ENCODE measurements around the gene KCNH1.

The KCNH1 gene

DNA sequence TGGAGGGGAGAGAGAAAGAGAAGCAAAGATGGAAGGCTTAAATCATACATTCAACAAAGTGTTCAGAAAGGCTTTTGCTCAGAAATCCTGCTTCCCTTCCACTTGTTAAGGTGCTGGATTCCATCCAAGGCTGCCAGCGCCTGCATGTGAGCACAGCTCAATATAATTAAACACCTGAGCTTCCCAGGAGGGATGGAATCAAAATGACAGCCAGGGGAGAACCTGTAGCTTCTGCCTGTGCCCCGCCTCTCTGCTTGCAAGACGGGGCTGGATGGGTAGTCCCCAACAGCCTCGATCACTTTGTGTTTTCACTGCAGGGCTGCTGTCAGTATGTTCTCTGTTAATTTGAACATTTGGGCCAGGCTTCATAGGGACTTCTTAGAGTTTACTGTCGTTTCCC, 225.7 kb downstream of the KCNH1 start:
- TF ChIP-seq ZNF274 (IDR thresholded peaks at IDR 0.05; ENCODE audit: low read depth, low read length), result no peak
- no peak overlapping the region for H3K4me3 ChIP-seq (ENCODE audit: low read length)

DNA sequence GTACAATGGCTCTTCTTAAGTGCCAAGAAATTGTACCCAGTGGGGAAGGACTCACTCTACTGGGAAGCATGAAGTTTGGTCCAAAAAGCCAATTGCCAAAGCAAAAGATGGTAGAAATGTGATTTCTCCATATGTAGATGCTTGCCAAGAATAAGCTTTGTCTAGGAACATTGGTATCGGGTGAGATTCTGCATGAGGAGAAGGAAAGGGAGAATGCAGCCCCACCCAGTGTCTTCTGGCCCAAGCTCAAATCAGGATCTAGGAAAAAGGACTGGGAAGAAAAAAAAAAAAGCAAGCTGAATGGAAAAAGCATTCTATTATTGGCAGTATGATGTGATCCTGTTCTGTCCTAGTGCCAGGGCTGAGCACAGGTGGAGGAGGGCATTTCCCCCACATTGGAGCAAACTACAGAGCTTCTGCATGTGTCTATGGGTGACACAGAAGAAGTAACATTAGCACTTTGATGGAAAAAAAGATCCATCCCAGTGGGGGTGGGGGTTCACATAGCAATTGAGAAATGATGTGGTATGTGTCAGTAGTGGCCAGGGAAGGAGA, 226.6 kb downstream of the KCNH1 start:
- no peak overlapping the region for H3K4me3 ChIP-seq (ENCODE audit: low read length)
- no peak for TF ChIP-seq ZNF274 (IDR thresholded peaks at IDR 0.05; ENCODE audit: low read depth, low read length)

DNA sequence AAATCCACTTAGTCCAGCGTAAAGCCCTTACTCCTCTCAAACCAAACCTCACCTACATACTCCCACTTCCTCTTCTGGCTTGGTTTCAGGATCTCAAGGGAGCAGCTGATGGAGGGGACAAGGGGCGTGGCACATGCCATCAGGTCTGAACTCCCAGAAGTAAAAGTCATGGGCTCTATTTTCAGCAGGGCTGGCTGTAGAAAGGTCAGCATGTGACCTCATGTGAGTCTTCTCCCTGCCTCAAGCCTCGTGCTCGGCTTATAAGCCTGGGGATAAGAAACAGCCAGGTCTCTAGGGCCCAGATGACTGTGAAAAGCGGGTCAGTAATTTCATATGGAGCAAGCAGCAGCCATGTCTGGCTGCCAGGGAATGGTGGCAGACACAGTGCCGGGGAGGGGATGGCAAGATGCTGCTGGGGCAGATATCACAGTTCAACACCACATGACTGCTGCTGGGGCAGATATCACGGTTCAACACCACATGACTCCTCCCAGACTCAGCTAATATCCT, 227.9 kb downstream of the KCNH1 start:
- no peak overlapping the region for H3K4me3 ChIP-seq (ENCODE audit: low read length)
- TF ChIP-seq ZNF274 (IDR thresholded peaks at IDR 0.05; ENCODE audit: low read depth, low read length), result no peak

DNA sequence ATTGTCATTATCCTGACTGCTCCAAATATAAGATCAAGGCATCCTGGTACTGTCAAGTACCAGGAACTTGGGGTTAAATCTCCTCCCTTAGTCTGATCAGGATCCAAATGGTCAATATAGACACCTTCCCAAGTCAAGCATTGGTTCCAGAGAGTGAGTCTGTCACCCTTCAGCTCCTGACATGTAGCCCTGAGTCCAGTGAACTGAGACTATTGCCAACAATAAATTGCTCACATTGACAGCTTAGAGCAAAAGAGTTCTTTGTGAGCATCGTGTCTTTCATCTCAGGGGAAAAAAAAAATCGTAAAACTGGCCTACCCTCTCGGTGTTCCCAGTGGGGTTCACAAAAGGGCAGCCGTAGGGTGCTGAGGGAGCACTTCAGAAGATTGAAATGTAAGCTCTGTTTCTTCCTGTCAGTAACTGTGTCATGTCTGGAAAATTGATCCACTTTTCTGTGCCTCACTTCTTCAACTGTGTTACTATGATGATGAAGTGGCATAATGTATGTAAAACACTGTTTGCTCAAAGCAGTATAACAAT, 228.5 kb downstream of the KCNH1 start:
- no peak for TF ChIP-seq ZNF274 (IDR thresholded peaks at IDR 0.05; ENCODE audit: low read depth, low read length)
- H3K4me3 ChIP-seq (ENCODE audit: low read length), result no peak overlapping the region

- no peak for TF ChIP-seq ZNF274 (IDR thresholded peaks at IDR 0.05; ENCODE audit: low read depth, low read length)
Measured at GRCh38 chr1:210901981-210902770, 231.8 kb downstream of the KCNH1 start.

GRCh38 chr1:210900820-210901219, 233.1 kb downstream of the KCNH1 start:
- TF ChIP-seq ZNF274 (IDR thresholded peaks at IDR 0.05; ENCODE audit: low read depth, low read length), result no peak
- H3K4me3 ChIP-seq (ENCODE audit: low read length), result no peak overlapping the region

More at GRCh38 chr1:210901981-210902770, 231.8 kb downstream of the KCNH1 start:
- H3K4me3 ChIP-seq (ENCODE audit: low read length), result no peak overlapping the region

- H3K4me3 ChIP-seq (ENCODE audit: low read length), result no peak overlapping the region
- TF ChIP-seq ZNF274 (IDR thresholded peaks at IDR 0.05; ENCODE audit: low read depth, low read length), result no peak
Measured at GRCh38 chr1:210900079-210900478, 233.9 kb downstream of the KCNH1 start.

GRCh38 chr1:210899676-210900075, 234.3 kb downstream of the KCNH1 start:
- no peak overlapping the region for H3K4me3 ChIP-seq (ENCODE audit: low read length)
- no peak for TF ChIP-seq ZNF274 (IDR thresholded peaks at IDR 0.05; ENCODE audit: low read depth, low read length)

DNA sequence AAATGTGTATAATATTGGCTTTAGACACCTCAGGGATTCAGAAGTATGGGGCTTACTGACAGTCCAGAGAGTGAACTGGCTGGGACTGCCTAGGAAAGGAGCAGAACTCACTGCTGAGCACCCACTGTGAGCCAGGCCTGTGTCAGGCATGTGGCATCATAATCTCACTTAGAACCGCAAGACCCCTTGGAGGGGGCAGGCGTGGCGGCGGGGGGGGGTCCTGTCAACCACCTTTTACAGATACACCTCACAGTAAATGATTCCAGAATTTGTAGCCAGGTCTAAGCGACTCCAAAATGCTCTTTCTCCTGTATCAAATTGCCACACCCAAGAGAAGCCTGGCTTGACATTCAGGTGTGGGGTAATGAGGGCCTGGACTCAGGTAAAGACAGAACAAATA, 235.5 kb downstream of the KCNH1 start:
- no peak overlapping the region for H3K4me3 ChIP-seq (ENCODE audit: low read length)
- TF ChIP-seq ZNF274 (IDR thresholded peaks at IDR 0.05; ENCODE audit: low read depth, low read length), result no peak

- no peak overlapping the region for H3K4me3 ChIP-seq (ENCODE audit: low read length)
- TF ChIP-seq ZNF274 (IDR thresholded peaks at IDR 0.05; ENCODE audit: low read depth, low read length), result no peak
Measured at GRCh38 chr1:210883821-210884220, 250.1 kb downstream of the KCNH1 start.

DNA sequence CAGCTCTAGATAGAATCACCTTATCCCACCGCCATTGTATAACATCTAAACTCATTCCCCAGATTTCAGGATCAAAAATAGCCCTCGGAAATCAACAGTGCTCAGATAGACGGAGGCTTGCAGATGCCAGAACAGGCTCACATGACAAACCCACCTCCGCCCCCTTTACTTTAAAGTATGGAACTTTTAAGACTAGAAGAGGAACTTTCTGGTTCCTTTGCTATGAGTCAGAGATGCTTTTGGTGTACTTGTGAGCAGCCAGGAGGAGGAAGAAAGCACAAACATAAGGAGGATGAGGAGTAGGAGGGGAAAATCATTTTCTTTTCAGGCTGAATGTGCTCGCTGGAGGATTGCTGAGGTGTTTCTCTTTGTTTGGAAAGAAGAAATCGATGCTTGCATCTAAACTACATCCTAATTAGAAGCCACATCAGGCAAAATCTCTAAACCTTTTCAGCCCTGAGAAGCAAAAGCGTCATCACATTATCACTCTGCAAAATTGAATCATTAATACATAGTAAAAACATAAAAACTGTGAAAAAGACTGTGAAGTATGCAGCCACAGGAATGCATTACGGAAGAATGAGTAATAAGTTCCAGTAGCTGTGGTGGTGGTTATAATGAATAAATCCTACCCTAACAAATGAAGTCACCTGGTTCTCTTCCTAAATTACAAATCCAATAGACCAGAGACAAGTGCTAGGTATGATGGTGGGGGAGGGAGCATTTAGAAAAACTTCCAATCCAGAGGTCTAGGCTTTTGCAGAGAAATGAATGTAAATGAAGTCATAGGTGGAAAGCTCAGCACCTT, 251.3 kb downstream of the KCNH1 start:
- no peak overlapping the region for H3K4me3 ChIP-seq (ENCODE audit: low read length)

GRCh38 chr1:210878564-210878963, 255.4 kb downstream of the KCNH1 start:
- no peak for TF ChIP-seq ZNF274 (IDR thresholded peaks at IDR 0.05; ENCODE audit: low read depth, low read length)
- H3K4me3 ChIP-seq (ENCODE audit: low read length), result no peak overlapping the region

More for the DNA sequence above, 251.3 kb downstream of the KCNH1 start:
- no peak for TF ChIP-seq ZNF274 (IDR thresholded peaks at IDR 0.05; ENCODE audit: low read depth, low read length)

DNA sequence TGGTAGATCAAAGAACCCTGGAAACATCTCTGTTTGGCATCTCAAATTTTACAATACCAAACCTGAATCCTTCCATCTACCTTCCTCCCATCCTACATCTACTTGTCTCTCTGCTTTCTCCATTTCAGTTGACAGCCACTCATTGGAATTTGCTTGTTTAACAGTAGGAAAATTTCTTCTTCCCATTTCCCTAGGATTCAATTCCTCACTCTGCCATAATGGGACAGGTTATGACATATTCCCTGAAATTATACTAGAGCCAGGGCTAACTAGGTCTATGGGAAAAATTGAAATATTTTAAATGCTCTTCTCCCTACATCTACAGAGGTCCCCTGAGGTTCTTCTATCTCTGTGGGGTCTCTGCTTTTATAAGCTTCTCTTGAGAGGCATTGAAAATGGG, 257.7 kb downstream of the KCNH1 start:
- H3K4me3 ChIP-seq (ENCODE audit: low read length), result no peak overlapping the region
- no peak for TF ChIP-seq ZNF274 (IDR thresholded peaks at IDR 0.05; ENCODE audit: low read depth, low read length)

DNA sequence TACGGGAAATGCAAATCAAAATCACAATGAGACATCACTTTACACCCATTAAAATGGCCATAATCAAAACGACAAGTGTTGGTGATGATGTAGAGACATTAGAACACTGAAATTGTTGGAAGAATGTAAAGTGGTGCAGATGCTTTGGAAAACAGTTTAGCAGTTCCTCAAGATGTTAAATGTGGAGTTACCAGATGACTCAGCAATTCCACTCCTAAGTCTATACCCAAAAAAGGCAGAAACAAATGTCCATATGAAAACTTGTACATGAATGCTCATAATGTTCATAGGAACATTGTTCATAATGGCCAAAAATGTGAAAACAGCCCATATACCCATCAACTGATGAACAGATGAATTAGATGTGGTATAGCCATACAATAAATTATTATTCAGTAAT, 267.4 kb downstream of the KCNH1 start:
- no peak overlapping the region for H3K4me3 ChIP-seq (ENCODE audit: low read length)
- TF ChIP-seq ZNF274 (IDR thresholded peaks at IDR 0.05; ENCODE audit: low read depth, low read length), result no peak
